ENCODE results near the gene EXOC6B. TPM values are rescaled to one million over a fixed set of nuclear protein-coding genes. Genes with fewer than 3 reads are reported as not detected.

The EXOC6B gene
- total and polyA plus RNA-seq, 12 donors = 16.3 to 243 (median 144) TPM

- no peak for TF ChIP-seq CTCF (IDR thresholded peaks at IDR 0.05)
- H3K36me3 ChIP-seq = no peaks in the 10 kb centered on the region
- H3K4me1 ChIP-seq = peaks cover 3 to 43% (median 13%) of the 10 kb centered on the region in 9 donors
- DNase-seq = no peak
- peak overlapping the region in 9 of 10 donors; percentile 72 to 100 (median 90) for H3K4me3 ChIP-seq
- H3K27ac ChIP-seq = peak overlapping the region in 2 of 10 donors; percentile 86 to 92
- peak in 1 of 8 donors; percentile 3 for ATAC-seq
- no peaks in the 10 kb centered on the region for H3K9me3 ChIP-seq
- 65% methylated on average over 10 of the region's 10 CpGs for WGBS, 2 donors
- intact Hi-C loops (cut with DNase I) = loop anchor here in 2 of 10 donors (2.0 to 5.0 kb wide), 2 partner anchors 34 to 49 kb away; no protein-coding TSS in a partner anchor
- H3K27me3 ChIP-seq = no peaks in the 10 kb centered on the region
Measured at GRCh38 chr2:72826156-72826477, 284 bp upstream of the EXOC6B start.

GRCh38 chr2:72824224-72824842 is 1.5 kb downstream of the EXOC6B start:
- TF ChIP-seq CTCF (IDR thresholded peaks at IDR 0.05) = no peak
- H3K27ac ChIP-seq = peak overlapping the region in 9 of 10 donors; percentile 5 to 92 (median 86)
- no peaks in the 10 kb centered on the region for H3K27me3 ChIP-seq
- ATAC-seq (peak in 2 of 8 donors; percentile 1 to 9), DNase-seq (no peak)
- H3K36me3 ChIP-seq = no peaks in the 10 kb centered on the region
- H3K9me3 ChIP-seq = no peaks in the 10 kb centered on the region
- peak overlapping the region; percentile 72 to 100 (median 90) for H3K4me3 ChIP-seq
- intact Hi-C loops (cut with DNase I) = loop anchor here in 5 of 10 donors (1.0 to 5.0 kb wide), 4 partner anchors 37 to 52 kb away; no protein-coding TSS in a partner anchor
- peaks cover 3 to 58% (median 16%) of the 10 kb centered on the region in 9 donors for H3K4me1 ChIP-seq
- 43 to 52% methylated on average over 4 of the region's 4 CpGs for WGBS, 2 donors

- Histone ChIP-seq H3K27me3 (no peaks in the 10 kb centered on the region), H3K4me1 (peaks cover 3 to 60% (median 17%) of the 10 kb centered on the region in 9 donors), H3K27ac (peak overlapping the region in 6 of 10 donors; percentile 20 to 92 (median 37)), H3K36me3 (no peaks in the 10 kb centered on the region), H3K4me3 (peak overlapping the region in 5 of 10 donors; percentile 14 to 98 (median 89)), H3K9me3 (no peaks in the 10 kb centered on the region)
- DNase-seq (no peak), ATAC-seq (peak in 1 of 8 donors; percentile 34)
- WGBS, 2 donors = 19 to 56% methylated on average over 2 of the region's 2 CpGs
- intact Hi-C loops (cut with DNase I) = loop anchor here in 4 of 10 donors (5.0 kb wide), 3 partner anchors 35 to 50 kb away; no protein-coding TSS in a partner anchor
- no peak for TF ChIP-seq CTCF (IDR thresholded peaks at IDR 0.05)
Measured at GRCh38 chr2:72822794-72823193, 3.0 kb downstream of the EXOC6B start.

- H3K27me3 ChIP-seq = no peaks in the 10 kb centered on the region
- no peaks in the 10 kb centered on the region for H3K9me3 ChIP-seq
- ATAC-seq = no peak
- H3K4me3 ChIP-seq = peak overlapping the region in 5 of 10 donors; percentile 14 to 98 (median 89)
- H3K4me1 ChIP-seq = peaks cover 6 to 67% (median 21%) of the 10 kb centered on the region in 9 donors
- no peak for DNase-seq
- TF ChIP-seq CTCF (IDR thresholded peaks at IDR 0.05) = no peak
- intact Hi-C loops (cut with DNase I) = loop anchor here in 4 of 10 donors (5.0 kb wide), 3 partner anchors 35 to 50 kb away; no protein-coding TSS in a partner anchor
- no peaks in the 10 kb centered on the region for H3K36me3 ChIP-seq
- peak overlapping the region in 6 of 10 donors; percentile 4 to 92 (median 37) for H3K27ac ChIP-seq
Measured at GRCh38 chr2:72821983-72822382, 3.9 kb downstream of the EXOC6B start.

All from heart right ventricle (tissue), 16 donors.